GM12873 (cell line): ENCODE measurements around the gene CCDC73.

Experiments used
- TF ChIP-seq, protein P1 (sequence below): IDR thresholded peaks from 2 replicates; pipeline ENCODE4 v1.5.1; 2012; ENCODE audit warnings: low read depth, mild to moderate bottlenecking, moderate library complexity, low read length, control low read depth; ENCODE audit not compliant: insufficient read depth; ENCODE audit errors: missing control alignments

The CCDC73 gene

GRCh38 chr11:32698579-32698978 is 95.9 kb downstream of the CCDC73 start:
- TF ChIP-seq, protein P1, sequence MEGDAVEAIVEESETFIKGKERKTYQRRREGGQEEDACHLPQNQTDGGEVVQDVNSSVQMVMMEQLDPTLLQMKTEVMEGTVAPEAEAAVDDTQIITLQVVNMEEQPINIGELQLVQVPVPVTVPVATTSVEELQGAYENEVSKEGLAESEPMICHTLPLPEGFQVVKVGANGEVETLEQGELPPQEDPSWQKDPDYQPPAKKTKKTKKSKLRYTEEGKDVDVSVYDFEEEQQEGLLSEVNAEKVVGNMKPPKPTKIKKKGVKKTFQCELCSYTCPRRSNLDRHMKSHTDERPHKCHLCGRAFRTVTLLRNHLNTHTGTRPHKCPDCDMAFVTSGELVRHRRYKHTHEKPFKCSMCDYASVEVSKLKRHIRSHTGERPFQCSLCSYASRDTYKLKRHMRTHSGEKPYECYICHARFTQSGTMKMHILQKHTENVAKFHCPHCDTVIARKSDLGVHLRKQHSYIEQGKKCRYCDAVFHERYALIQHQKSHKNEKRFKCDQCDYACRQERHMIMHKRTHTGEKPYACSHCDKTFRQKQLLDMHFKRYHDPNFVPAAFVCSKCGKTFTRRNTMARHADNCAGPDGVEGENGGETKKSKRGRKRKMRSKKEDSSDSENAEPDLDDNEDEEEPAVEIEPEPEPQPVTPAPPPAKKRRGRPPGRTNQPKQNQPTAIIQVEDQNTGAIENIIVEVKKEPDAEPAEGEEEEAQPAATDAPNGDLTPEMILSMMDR: no peak

DNA sequence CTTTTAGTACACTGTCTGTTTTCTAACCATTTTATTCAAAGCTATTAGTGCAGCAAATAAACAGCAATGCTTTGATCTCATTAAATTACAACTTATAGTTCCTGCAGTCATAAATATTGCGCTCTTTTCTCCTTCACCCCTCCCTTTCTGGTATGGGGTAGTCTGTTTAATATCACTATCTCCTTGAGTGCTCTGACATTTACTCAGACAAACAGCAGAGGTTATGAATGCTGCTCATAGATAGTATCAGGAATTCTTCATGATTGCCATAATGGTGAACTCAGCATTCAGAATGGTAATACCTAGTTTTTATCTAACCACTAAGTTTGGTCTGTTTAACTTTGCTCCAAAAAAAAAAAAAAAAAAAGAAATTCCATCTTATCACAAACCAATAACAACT is 123.4 kb downstream of the CCDC73 start:
- TF ChIP-seq, protein P1: no peak

- TF ChIP-seq, protein P1: no peak
Measured at GRCh38 chr11:32659672-32660071, 134.8 kb downstream of the CCDC73 start.

- TF ChIP-seq, protein P1: no peak
Measured at GRCh38 chr11:32658639-32659406, 135.6 kb downstream of the CCDC73 start.

GRCh38 chr11:32643526-32643925 is 150.9 kb downstream of the CCDC73 start:
- TF ChIP-seq, protein P1: no peak

GRCh38 chr11:32641361-32641760 is 153.1 kb downstream of the CCDC73 start:
- TF ChIP-seq, protein P1: no peak

DNA sequence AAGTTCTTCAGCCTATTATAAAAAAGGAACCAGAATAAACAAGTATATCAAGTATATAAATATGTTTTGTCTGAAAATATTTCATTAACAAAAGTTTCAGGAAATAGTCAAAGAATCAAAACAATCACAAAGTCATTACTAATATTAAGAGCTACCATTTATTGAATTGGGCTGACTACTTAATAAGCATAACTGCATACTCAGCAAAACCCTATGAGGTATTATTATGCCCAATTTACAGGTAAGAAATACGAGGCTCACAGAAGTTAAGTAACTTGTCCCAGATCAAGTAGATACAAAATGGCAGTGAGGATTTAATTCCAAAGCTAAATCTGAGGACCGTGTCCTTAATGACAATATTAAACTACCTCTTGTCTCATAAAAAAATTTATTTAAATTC is 158.6 kb downstream of the CCDC73 start:
- TF ChIP-seq, protein P1: no peak

DNA sequence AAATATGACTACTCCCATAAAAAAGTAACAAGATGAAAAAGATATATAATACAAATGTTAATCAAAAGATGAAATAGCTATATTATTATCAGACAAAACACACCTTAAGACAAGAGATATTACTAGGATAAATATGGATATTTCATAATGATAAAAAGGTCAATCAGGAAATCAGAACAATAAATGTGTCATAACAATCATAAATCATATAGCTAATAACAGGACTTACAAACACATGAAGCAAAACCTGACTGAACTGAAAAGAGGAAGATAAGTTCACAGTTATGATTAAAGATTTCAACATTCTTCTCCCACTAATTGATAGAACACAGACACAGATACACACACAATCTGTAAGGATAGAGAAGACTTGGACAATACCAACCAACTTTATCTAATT is 163.6 kb downstream of the CCDC73 start:
- TF ChIP-seq, protein P1: no peak
